Measurements from ENCODE around the gene TRIM25. TPM values are rescaled to one million over a fixed set of nuclear protein-coding genes. Genes with fewer than 3 reads are reported as not detected.

TRIM25 gene
- total and polyA plus RNA-seq, 2 experiments from 2014 or later = 7.3 to 13.8 TPM

GRCh38 chr17:56893503-56893902 is 20.3 kb downstream of the TRIM25 start:
- no peaks in the 10 kb centered on the region for H3K9me3 ChIP-seq (ENCODE audit: low read depth)
- H3K36me3 ChIP-seq = no peaks in the 10 kb centered on the region
- H3K27ac ChIP-seq = no peak overlapping the region
- no peaks in the 10 kb centered on the region for H3K27me3 ChIP-seq
- H3K4me1 ChIP-seq (ENCODE audit: low read depth) = peaks cover 3% of the 10 kb centered on the region
- no peak overlapping the region for H3K4me3 ChIP-seq
- DNase-seq (ENCODE audit: low read depth in 1 of 2, low spot score in 1 of 2) = no peak
- no peak for TF ChIP-seq CTCF (IDR thresholded peaks at IDR 0.05; ENCODE audit: low read depth, low read length)

GRCh38 chr17:56892333-56892732 is 21.5 kb downstream of the TRIM25 start:
- DNase-seq (ENCODE audit: low read depth in 1 of 2, low spot score in 1 of 2) = no peak
- Histone ChIP-seq H3K4me1 (ENCODE audit: low read depth) (peaks cover 3% of the 10 kb centered on the region), H3K9me3 (ENCODE audit: low read depth) (no peaks in the 10 kb centered on the region), H3K4me3 (no peak overlapping the region), H3K27ac (no peak overlapping the region), H3K27me3 (no peaks in the 10 kb centered on the region), H3K36me3 (no peaks in the 10 kb centered on the region)
- TF ChIP-seq CTCF (IDR thresholded peaks at IDR 0.05; ENCODE audit: low read depth, low read length) = no peak

- H3K4me3 ChIP-seq = no peak overlapping the region
- no peaks in the 10 kb centered on the region for H3K9me3 ChIP-seq (ENCODE audit: low read depth)
- no peaks in the 10 kb centered on the region for H3K36me3 ChIP-seq
- no peak overlapping the region for H3K27ac ChIP-seq
- peak; percentile 47 for TF ChIP-seq CTCF (IDR thresholded peaks at IDR 0.05; ENCODE audit: low read depth, low read length)
- no peaks in the 10 kb centered on the region for H3K27me3 ChIP-seq
- H3K4me1 ChIP-seq (ENCODE audit: low read depth) = peaks cover 3% of the 10 kb centered on the region
- peak in 1 of 2 donors; percentile 26 for DNase-seq (ENCODE audit: low read depth in 1 of 2, low spot score in 1 of 2)
Measured at GRCh38 chr17:56891751-56892150, 22.1 kb downstream of the TRIM25 start.

- no peaks in the 10 kb centered on the region for H3K36me3 ChIP-seq
- no peak for TF ChIP-seq CTCF (IDR thresholded peaks at IDR 0.05; ENCODE audit: low read depth, low read length)
- H3K27ac ChIP-seq = no peak overlapping the region
- H3K9me3 ChIP-seq (ENCODE audit: low read depth) = no peaks in the 10 kb centered on the region
- no peak for DNase-seq (ENCODE audit: low read depth in 1 of 2, low spot score in 1 of 2)
- H3K27me3 ChIP-seq = no peaks in the 10 kb centered on the region
- peaks cover 3% of the 10 kb centered on the region for H3K4me1 ChIP-seq (ENCODE audit: low read depth)
- H3K4me3 ChIP-seq = no peak overlapping the region
Measured at GRCh38 chr17:56890906-56891674, 22.8 kb downstream of the TRIM25 start.

- H3K27me3 ChIP-seq = no peaks in the 10 kb centered on the region
- H3K9me3 ChIP-seq (ENCODE audit: low read depth) = no peaks in the 10 kb centered on the region
- no peaks in the 10 kb centered on the region for H3K36me3 ChIP-seq
- TF ChIP-seq CTCF (IDR thresholded peaks at IDR 0.05; ENCODE audit: low read depth, low read length) = no peak
- DNase-seq (ENCODE audit: low read depth in 1 of 2, low spot score in 1 of 2) = no peak
- H3K4me1 ChIP-seq (ENCODE audit: low read depth) = no peaks in the 10 kb centered on the region
- no peak overlapping the region for H3K27ac ChIP-seq
- no peak overlapping the region for H3K4me3 ChIP-seq
Measured at GRCh38 chr17:56890390-56890789, 23.5 kb downstream of the TRIM25 start.
